ENCODE data around the gene MPPED2. TPM values are rescaled to one million over a fixed set of nuclear protein-coding genes. Genes with fewer than 3 reads are reported as not detected.

MPPED2 gene
- total and polyA plus RNA-seq, 4 donors, result 0.11 to 5.6 (median 1.1) TPM

GRCh38 chr11:30440510-30440909 is 145.6 kb downstream of the MPPED2 start:
- no peak overlapping the region for H3K27ac ChIP-seq (ENCODE audit: low read depth in 1 of 2, low read length in 1 of 2)
- H3K9me3 ChIP-seq (ENCODE audit: control insufficient read depth in 4 of 4, insufficient read depth in 3 of 4, low read length in 3 of 4), result no peaks in the 10 kb centered on the region
- TF ChIP-seq CTCF (IDR thresholded peaks at IDR 0.05; ENCODE audit: control extremely low read depth, extremely low read depth), result no peak
- DNase-seq, result no peak
- ATAC-seq (ENCODE audit: insufficient read depth, low FRiP score), result no peak
- WGBS, 2 donors, result 87 to 92% methylated on average over 4 of the region's 4 CpGs
- no peaks in the 10 kb centered on the region for H3K27me3 ChIP-seq (ENCODE audit: control insufficient read depth in 3 of 3, insufficient read depth in 3 of 3, low read length in 2 of 3)
- no peaks in the 10 kb centered on the region for H3K4me1 ChIP-seq (ENCODE audit: control insufficient read depth in 5 of 5, insufficient read depth in 5 of 5, low read length in 5 of 5)
- H3K4me3 ChIP-seq, result no peak overlapping the region
- no peaks in the 10 kb centered on the region for H3K36me3 ChIP-seq (ENCODE audit: control insufficient read depth in 4 of 4, insufficient read depth in 4 of 4, low read length in 4 of 4)
- no peak overlapping the region for H3K9ac ChIP-seq (ENCODE audit: insufficient read depth in 1 of 2, low read length in 2 of 2)

GRCh38 chr11:30436801-30437200 is 149.4 kb downstream of the MPPED2 start:
- no peak overlapping the region for H3K4me3 ChIP-seq
- ATAC-seq (ENCODE audit: insufficient read depth, low FRiP score), result no peak
- no peak for DNase-seq
- H3K27me3 ChIP-seq (ENCODE audit: control insufficient read depth in 3 of 3, insufficient read depth in 3 of 3, low read length in 2 of 3), result no peaks in the 10 kb centered on the region
- TF ChIP-seq CTCF (IDR thresholded peaks at IDR 0.05; ENCODE audit: control extremely low read depth, extremely low read depth), result no peak
- no peaks in the 10 kb centered on the region for H3K9me3 ChIP-seq (ENCODE audit: control insufficient read depth in 4 of 4, insufficient read depth in 3 of 4, low read length in 3 of 4)
- WGBS, 2 donors, result 53 to 59% methylated on average over 3 of the region's 3 CpGs
- H3K4me1 ChIP-seq (ENCODE audit: control insufficient read depth in 5 of 5, insufficient read depth in 5 of 5, low read length in 5 of 5), result peaks cover 0 to 3% (median 0%) of the 10 kb centered on the region in 5 donors
- H3K36me3 ChIP-seq (ENCODE audit: control insufficient read depth in 4 of 4, insufficient read depth in 4 of 4, low read length in 4 of 4), result no peaks in the 10 kb centered on the region
- no peak overlapping the region for H3K27ac ChIP-seq (ENCODE audit: low read depth in 1 of 2, low read length in 1 of 2)
- H3K9ac ChIP-seq (ENCODE audit: insufficient read depth in 1 of 2, low read length in 2 of 2), result no peak overlapping the region

GRCh38 chr11:30435488-30435887 is 150.7 kb downstream of the MPPED2 start:
- H3K4me1 ChIP-seq (ENCODE audit: control insufficient read depth in 5 of 5, insufficient read depth in 5 of 5, low read length in 5 of 5), result peaks cover 0 to 4% (median 2%) of the 10 kb centered on the region in 5 donors
- no peaks in the 10 kb centered on the region for H3K36me3 ChIP-seq (ENCODE audit: control insufficient read depth in 4 of 4, insufficient read depth in 4 of 4, low read length in 4 of 4)
- H3K4me3 ChIP-seq, result no peak overlapping the region
- no peak for ATAC-seq (ENCODE audit: insufficient read depth, low FRiP score)
- no peak overlapping the region for H3K27ac ChIP-seq (ENCODE audit: low read depth in 1 of 2, low read length in 1 of 2)
- H3K9me3 ChIP-seq (ENCODE audit: control insufficient read depth in 4 of 4, insufficient read depth in 3 of 4, low read length in 3 of 4), result no peaks in the 10 kb centered on the region
- H3K27me3 ChIP-seq (ENCODE audit: control insufficient read depth in 3 of 3, insufficient read depth in 3 of 3, low read length in 2 of 3), result no peaks in the 10 kb centered on the region
- H3K9ac ChIP-seq (ENCODE audit: insufficient read depth in 1 of 2, low read length in 2 of 2), result no peak overlapping the region
- TF ChIP-seq CTCF (IDR thresholded peaks at IDR 0.05; ENCODE audit: control extremely low read depth, extremely low read depth), result no peak
- no peak for DNase-seq

- H3K27me3 ChIP-seq (ENCODE audit: control insufficient read depth in 3 of 3, insufficient read depth in 3 of 3, low read length in 2 of 3), result no peaks in the 10 kb centered on the region
- H3K4me1 ChIP-seq (ENCODE audit: control insufficient read depth in 5 of 5, insufficient read depth in 5 of 5, low read length in 5 of 5), result peaks cover 0 to 7% (median 2%) of the 10 kb centered on the region in 5 donors
- TF ChIP-seq CTCF (IDR thresholded peaks at IDR 0.05; ENCODE audit: control extremely low read depth, extremely low read depth), result no peak
- ATAC-seq (ENCODE audit: insufficient read depth, low FRiP score) (no peak), DNase-seq (no peak)
- no peak overlapping the region for H3K9ac ChIP-seq (ENCODE audit: insufficient read depth in 1 of 2, low read length in 2 of 2)
- no peak overlapping the region for H3K4me3 ChIP-seq
- H3K27ac ChIP-seq (ENCODE audit: low read depth in 1 of 2, low read length in 1 of 2), result no peak overlapping the region
- 84 to 87% methylated on average over 3 of the region's 3 CpGs for WGBS, 2 donors
- no peaks in the 10 kb centered on the region for H3K36me3 ChIP-seq (ENCODE audit: control insufficient read depth in 4 of 4, insufficient read depth in 4 of 4, low read length in 4 of 4)
- no peaks in the 10 kb centered on the region for H3K9me3 ChIP-seq (ENCODE audit: control insufficient read depth in 4 of 4, insufficient read depth in 3 of 4, low read length in 3 of 4)
Observed at GRCh38 chr11:30434901-30435300, 151.3 kb downstream of the MPPED2 start.

Data from lung (tissue), 12 donors.